ENCODE measurements around the gene DUSP12. TPM values are rescaled to one million over a fixed set of nuclear protein-coding genes. Genes with fewer than 3 reads are reported as not detected.
"Not testable (repeated sequence)": the region's sequence is repeated elsewhere in the genome, so short reads cannot be mapped to it uniquely, and the experiment has no call there.

Gene DUSP12
- total RNA-seq, 1 donor = 27.8 TPM

DNA sequence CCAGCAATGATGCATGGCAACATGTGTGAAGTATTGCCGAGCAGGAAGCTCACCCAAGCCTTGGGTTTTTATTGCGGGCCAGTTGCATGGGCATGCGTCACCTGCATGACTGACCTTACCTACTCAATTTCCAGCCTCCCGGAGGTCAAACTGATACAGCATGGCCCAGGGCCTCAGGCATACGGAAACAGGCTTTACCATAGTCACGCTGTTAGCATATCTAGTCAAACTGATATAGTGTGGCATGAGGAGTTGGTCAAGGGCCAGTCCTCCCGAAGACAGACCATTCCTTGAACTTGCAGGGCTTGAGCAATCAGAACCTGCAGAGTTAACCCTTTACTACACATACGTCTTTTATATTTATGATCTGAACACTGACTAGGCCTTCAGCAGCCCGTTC lies 6.4 kb upstream of the DUSP12 start:
- no peak overlapping the region for H3K4me3 ChIP-seq (ENCODE audit: low read depth, low read length)
- TF ChIP-seq, protein P1, sequence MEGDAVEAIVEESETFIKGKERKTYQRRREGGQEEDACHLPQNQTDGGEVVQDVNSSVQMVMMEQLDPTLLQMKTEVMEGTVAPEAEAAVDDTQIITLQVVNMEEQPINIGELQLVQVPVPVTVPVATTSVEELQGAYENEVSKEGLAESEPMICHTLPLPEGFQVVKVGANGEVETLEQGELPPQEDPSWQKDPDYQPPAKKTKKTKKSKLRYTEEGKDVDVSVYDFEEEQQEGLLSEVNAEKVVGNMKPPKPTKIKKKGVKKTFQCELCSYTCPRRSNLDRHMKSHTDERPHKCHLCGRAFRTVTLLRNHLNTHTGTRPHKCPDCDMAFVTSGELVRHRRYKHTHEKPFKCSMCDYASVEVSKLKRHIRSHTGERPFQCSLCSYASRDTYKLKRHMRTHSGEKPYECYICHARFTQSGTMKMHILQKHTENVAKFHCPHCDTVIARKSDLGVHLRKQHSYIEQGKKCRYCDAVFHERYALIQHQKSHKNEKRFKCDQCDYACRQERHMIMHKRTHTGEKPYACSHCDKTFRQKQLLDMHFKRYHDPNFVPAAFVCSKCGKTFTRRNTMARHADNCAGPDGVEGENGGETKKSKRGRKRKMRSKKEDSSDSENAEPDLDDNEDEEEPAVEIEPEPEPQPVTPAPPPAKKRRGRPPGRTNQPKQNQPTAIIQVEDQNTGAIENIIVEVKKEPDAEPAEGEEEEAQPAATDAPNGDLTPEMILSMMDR (IDR thresholded peaks at IDR 0.05; ENCODE audit: insufficient read depth, low read length) = no peak
- no peak for DNase-seq (ENCODE audit: low read depth)

DNA sequence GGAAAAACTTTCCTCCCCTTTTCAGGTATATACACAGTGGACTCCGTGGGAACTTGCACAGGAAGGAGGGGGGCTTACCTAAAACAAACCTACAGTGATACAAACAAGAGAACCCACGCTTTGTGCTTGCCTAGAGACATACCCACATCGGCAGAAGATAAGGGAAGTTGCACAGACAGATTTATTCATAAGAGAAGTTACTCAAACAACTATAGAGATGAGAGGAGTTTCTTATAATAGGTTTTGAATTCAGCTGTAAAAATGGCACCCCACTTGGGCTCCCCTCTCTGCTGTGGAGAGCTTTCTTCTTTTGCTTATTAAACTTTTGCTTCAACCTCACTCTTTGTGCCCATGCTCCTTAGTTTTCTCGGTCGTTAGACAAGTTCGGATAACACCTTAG lies 1.8 kb upstream of the DUSP12 start:
- DNase-seq (ENCODE audit: low read depth) = no peak
- H3K4me3 ChIP-seq (ENCODE audit: low read depth, low read length) = no peak overlapping the region
- TF ChIP-seq, protein P1 (IDR thresholded peaks at IDR 0.05; ENCODE audit: insufficient read depth, low read length) = no peak

DNA sequence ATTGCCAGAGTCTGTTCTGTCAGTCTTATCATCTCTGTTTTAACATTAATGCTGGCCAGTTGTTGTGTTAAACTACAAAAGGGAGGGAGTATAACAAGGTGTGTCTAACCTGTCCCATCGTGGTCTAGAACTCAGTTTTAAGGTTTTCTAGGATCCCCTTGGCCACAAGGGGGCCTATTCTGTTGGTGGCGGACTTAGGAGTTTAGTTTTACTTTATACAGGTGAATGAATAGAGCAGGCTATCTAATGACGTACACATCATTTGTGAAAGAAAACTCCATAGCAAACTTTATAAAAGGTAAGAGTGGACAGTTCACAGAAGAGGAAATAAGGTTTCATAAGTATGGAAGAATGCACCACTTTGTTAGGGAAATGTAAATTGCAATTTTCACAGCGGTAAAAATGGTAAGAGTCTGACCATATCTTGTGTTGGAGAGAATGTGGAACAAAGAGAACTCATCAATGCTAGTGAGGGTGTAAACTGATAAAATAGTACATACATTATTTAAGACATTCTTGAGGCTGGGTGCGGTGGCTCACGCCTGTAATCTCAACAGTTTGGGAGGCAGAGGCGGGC lies 14.0 kb downstream of the DUSP12 start:
- no peak overlapping the region for H3K4me3 ChIP-seq (ENCODE audit: low read depth, low read length)
- TF ChIP-seq, protein P1 (IDR thresholded peaks at IDR 0.05; ENCODE audit: insufficient read depth, low read length) = peak; percentile 48
- DNase-seq (ENCODE audit: low read depth) = no peak

DNA sequence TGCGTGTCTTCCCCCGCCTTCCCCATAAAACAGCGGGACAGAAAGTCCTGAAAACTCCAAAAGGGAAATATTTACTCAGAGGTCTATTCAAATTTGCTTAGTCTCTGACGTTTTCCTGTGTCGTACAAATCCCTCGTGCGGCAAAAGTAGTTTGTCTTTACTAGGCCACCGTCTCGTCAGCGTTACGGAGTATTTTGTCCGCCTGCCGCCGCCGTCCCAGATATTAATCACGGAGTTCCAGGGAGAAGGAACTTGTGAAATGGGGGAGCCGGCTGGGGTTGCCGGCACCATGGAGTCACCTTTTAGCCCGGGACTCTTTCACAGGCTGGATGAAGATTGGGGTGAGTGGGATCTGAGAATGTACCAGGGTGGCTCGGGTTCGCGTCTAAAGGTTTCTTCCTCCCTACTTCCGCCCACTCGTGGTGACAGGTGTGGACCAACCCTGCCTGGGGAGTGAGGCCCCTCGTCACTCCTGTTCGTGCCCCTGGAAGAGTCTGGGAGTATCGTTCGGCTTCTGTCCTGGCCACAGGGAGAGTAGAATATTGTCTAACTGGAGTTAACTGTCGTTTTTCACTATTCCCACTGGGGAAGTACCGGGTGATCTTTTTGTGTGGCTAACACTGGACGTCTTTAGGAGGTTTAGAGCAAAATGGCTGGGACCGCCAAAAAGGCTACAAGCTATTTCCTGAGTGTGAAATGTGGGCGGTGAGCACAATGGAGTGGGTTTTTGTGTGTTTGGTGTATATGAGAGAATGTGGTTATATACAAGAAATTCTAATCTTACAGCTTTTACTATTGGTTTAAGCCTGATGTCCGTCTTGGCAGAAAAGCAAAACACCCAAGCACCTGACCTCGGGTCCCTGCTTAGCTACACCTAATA lies 16.8 kb downstream of the DUSP12 start, which contains the start of gene ATF6:
Gene ATF6 (plus strand): TSS at position 219 of the 880 bp plus-strand sequence. CDS start 41 bp downstream, at position 260.
- peak; percentile 96 for DNase-seq (ENCODE audit: low read depth)
- TF ChIP-seq, protein P1 (IDR thresholded peaks at IDR 0.05; ENCODE audit: insufficient read depth, low read length) = no peak
- peak within 1 kb of the TSS; percentile 99 for H3K4me3 ChIP-seq (ENCODE audit: low read depth, low read length)

DNA sequence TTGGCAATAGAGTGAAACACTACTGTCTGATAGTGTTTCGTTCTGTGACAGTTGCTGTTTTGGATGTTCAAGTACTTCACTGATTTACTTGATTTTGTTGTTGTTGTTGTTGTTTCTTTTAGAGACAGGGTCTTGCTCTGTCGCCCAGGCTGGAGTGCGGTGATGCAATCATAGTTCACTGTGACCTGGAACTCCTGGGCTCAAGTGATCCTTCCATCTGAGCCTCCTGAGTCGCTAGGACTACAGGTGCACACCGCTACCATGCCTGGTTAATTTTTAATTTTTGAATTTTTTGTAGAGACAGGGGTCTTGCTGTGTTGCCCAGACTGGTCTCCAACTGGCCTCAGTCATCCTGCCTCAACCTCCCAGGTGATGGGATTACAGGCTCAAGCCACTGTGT lies 18.9 kb downstream of the DUSP12 start:
- TF ChIP-seq, protein P1 (IDR thresholded peaks at IDR 0.05; ENCODE audit: insufficient read depth, low read length) = no peak
- no peak for DNase-seq (ENCODE audit: low read depth)
- H3K4me3 ChIP-seq (ENCODE audit: low read depth, low read length) = no peak overlapping the region

DNA sequence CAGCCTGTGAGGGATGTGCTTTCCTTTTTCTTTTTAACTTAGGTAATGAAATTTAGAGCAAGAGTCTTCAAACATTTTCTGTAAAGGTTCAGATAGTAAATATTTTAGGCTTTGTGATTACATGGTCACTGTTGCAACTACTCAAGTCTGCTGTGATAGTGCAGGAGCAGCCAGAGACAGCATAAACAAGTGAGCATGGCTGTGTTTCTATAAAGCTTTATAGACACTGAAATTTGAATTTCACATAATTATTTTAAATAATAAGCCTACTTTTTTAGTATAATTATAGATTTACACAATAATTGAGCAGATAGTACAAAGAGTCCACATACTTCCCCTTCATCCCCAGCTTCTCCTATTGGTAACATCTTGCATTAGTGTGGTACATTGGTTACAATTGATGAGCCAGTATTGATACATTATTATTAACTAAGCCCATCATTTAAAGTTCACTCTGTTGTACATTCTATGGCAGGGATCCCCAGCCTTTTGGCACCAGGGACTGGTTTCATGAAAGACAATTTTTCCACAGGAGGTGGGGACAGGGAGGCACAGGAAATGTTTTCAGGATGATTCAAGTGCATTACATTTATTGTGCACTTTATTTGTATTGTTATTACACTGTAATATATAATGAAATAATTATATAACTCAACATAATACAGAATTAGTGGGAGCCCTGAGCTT lies 19.5 kb downstream of the DUSP12 start:
- H3K4me3 ChIP-seq (ENCODE audit: low read depth, low read length) = no peak overlapping the region
- peak; percentile 22 for DNase-seq (ENCODE audit: low read depth)
- TF ChIP-seq, protein P1 (IDR thresholded peaks at IDR 0.05; ENCODE audit: insufficient read depth, low read length) = no peak

DNA sequence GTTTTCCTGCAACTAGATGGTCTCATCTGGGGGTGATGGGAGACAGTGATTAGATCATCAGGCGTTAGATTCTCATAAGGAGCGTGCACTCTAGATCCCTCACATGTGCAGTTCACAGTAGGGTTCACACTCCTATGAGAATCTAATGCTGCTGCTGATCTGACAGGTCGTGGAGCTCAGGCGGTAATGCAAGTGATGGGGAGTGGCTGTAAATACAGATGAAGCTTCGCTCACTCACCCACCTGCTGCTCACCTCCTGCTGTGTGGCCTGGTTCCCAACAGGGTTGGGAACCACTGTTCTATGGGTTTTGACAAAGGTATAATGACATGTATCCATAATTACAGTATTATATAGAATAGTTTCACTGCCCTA lies 20.1 kb downstream of the DUSP12 start:
- DNase-seq (ENCODE audit: low read depth); H3K4me3 ChIP-seq (ENCODE audit: low read depth, low read length): not testable (repeated sequence)

Measured in fibroblast of the aortic adventitia (primary cell).